HCT116 (cell line): ENCODE measurements around the gene TMEM235. TPM values are rescaled to one million over a fixed set of nuclear protein-coding genes. Genes with fewer than 3 reads are reported as not detected.

ENCODE experiments used
- ATAC-seq: fragments of 200-7000 bp; cut with Tn5 transposase; 2 replicates; pipeline ENCODE4 v1.9.1; 2020; ENCODE audit warnings: mild to moderate bottlenecking, moderate library complexity
- BruUV-seq: library from RNA; stranded (reverse); fragments of 400-500 nt; replicated peaks from 2 replicates; lab custom pipeline; 2021; lab: Mats Ljungman, UMichigan
- CTCF ChIA-PET: fragments of 300-600 bp; sonication (Branson Sonifier 250); formaldehyde crosslinking; loops from one replicate; lab custom pipeline; 2021; ENCODE audit warnings: antibody characterized with exemption; lab: Charles Lee
- POLR2A ChIA-PET: fragments of 300-600, 350-600 bp; sonication (Branson Sonifier 250); formaldehyde crosslinking; loops from one replicate; lab custom pipeline; 2021; ENCODE audit warnings: antibody characterized with exemption; lab: Charles Lee
- RAD21 ChIA-PET, 2 experiments: fragments of 300-600 bp; sonication (Branson Sonifier 250); formaldehyde crosslinking; loops; one replicate each; lab custom pipeline; 2023; ENCODE audit warnings: low total read pairs in 2 of 2; ENCODE audit not compliant: uncharacterized antibody in 2 of 2, unreplicated experiment in 2 of 2, low non-redundant PET in 1 of 2; lab: Charles Lee
- DNase-seq: peaks from one replicate; pipeline ENCODE4 v3.0.0-alpha.2; 2010; ENCODE audit warnings: low read depth, low spot score
- H2AFZ ChIP-seq: fragments of 200-600 bp; shearing (Covaris generic), sonication (generic); 2 replicates; pipeline ENCODE4 v1.6.1; 2017; ENCODE audit warnings: low read depth, mixed run types, mixed read lengths, antibody characterized with exemption, low read length; ENCODE audit not compliant: poor library complexity, severe bottlenecking
- H3K27ac ChIP-seq: 2 replicates; pipeline ENCODE4 v1.5.1; 2012; ENCODE audit warnings: low read depth, low read length
- H3K27me3 ChIP-seq: fragments of 200-600 bp; sonication (generic); 2 replicates; pipeline ENCODE4 v1.6.1; 2016; ENCODE audit warnings: mixed run types, low read length, mixed read lengths; ENCODE audit not compliant: insufficient read depth
- H3K36me3 ChIP-seq, 2 experiments: fragments of 200-500 bp in 1 of 2; fragments of 200-600 bp in 1 of 2; sonication (Bioruptor generic) in 1 of 2; sonication (generic) in 1 of 2; 2 replicates each; pipeline versions ENCODE4 v1.5.1 to v1.6.1; 2014 to 2016; ENCODE audit warnings: low read length in 2 of 2, inconsistent platforms in 1 of 2, mixed read lengths in 1 of 2, mixed run types in 1 of 2; ENCODE audit not compliant: insufficient read depth in 2 of 2, control insufficient read depth in 1 of 2
- H3K4me1 ChIP-seq, 2 experiments: fragments of 200-600 bp in 1 of 2; sonication (generic) in 1 of 2; 2 replicates each; pipeline versions ENCODE4 v1.5.1 to v1.6.1; 2012 to 2017; ENCODE audit warnings: low read length in 2 of 2, inconsistent platforms in 1 of 2, mild to moderate bottlenecking in 1 of 2, mixed read lengths in 1 of 2, mixed run types in 1 of 2, moderate library complexity in 1 of 2; ENCODE audit not compliant: insufficient read depth in 2 of 2, control insufficient read depth in 1 of 2
- H3K4me2 ChIP-seq: fragments of 200-600 bp; sonication (generic); 2 replicates; pipeline ENCODE4 v1.6.1; 2017; ENCODE audit warnings: mixed run types, low read length, mixed read lengths
- H3K4me3 ChIP-seq, 2 experiments: fragments of 200-600 bp in 1 of 2; sonication (generic) in 1 of 2; replicated peaks in 1 of 2; 2 replicates each; pipeline ENCODE4 v1.5.1; 2011 to 2016; ENCODE audit warnings: low read length in 2 of 2, control low read depth in 1 of 2, low read depth in 1 of 2, mild to moderate bottlenecking in 1 of 2, mixed read lengths in 1 of 2, mixed run types in 1 of 2
- H3K79me2 ChIP-seq: fragments of 200-600 bp; sonication (generic); 2 replicates; pipeline ENCODE4 v1.6.1; 2017; ENCODE audit warnings: mild to moderate bottlenecking, mixed run types, low read length, moderate library complexity, mixed read lengths; ENCODE audit not compliant: insufficient read depth
- H3K9ac ChIP-seq: fragments of 200-600 bp; sonication (generic); 2 replicates; pipeline ENCODE4 v1.6.1; 2016; ENCODE audit warnings: low read length, mixed read lengths
- H3K9me2 ChIP-seq: fragments of 200-600 bp; sonication (generic), shearing (Covaris generic); 2 replicates; pipeline ENCODE4 v1.6.1; 2017; ENCODE audit warnings: mixed run types, mild to moderate bottlenecking, moderate library complexity; ENCODE audit not compliant: insufficient read depth
- H3K9me3 ChIP-seq, 2 experiments: fragments of 200-500 bp in 1 of 2; fragments of 200-600 bp in 1 of 2; sonication (Bioruptor generic) in 1 of 2; sonication (generic) in 1 of 2; 2 replicates each; pipeline ENCODE4 v1.6.1; 2014 to 2017; ENCODE audit warnings: low read length in 2 of 2, mixed read lengths in 2 of 2, inconsistent platforms in 1 of 2, low read depth in 1 of 2, mild to moderate bottlenecking in 1 of 2, mixed run types in 1 of 2, moderate library complexity in 1 of 2; ENCODE audit not compliant: control insufficient read depth in 1 of 2, insufficient read depth in 1 of 2
- H4K20me1 ChIP-seq: fragments of 200-600 bp; sonication (generic), shearing (Covaris generic); 2 replicates; pipeline ENCODE4 v1.6.1; 2017; ENCODE audit warnings: mixed run types, mild to moderate bottlenecking, moderate library complexity; ENCODE audit not compliant: insufficient read depth
- CBX3 ChIP-seq: IDR thresholded peaks from 2 replicates; pipeline ENCODE4 v1.6.1; 2012; ENCODE audit warnings: low read depth
- CEBPB ChIP-seq: IDR thresholded peaks from 2 replicates; pipeline ENCODE4 v1.6.1; 2012; ENCODE audit warnings: low read depth
- CTCF ChIP-seq, 3 experiments: fragments of 200-600 bp in 1 of 3; sonication (generic) in 1 of 3; IDR thresholded peaks in 2 of 3; conservative IDR thresholded peaks in 1 of 3; 2 replicates each; pipeline ENCODE4 v1.5.1; 2012 to 2017; ENCODE audit warnings: low read depth in 2 of 3, low read length in 2 of 3, antibody characterized with exemption in 1 of 3, borderline replicate concordance in 1 of 3, control low read depth in 1 of 3, mild to moderate bottlenecking in 1 of 3, mixed read lengths in 1 of 3, mixed run types in 1 of 3, moderate library complexity in 1 of 3; ENCODE audit not compliant: insufficient read depth in 1 of 3
- ELF1 ChIP-seq: IDR thresholded peaks from 2 replicates; pipeline ENCODE4 v1.6.1; 2012; ENCODE audit warnings: low read depth, borderline replicate concordance
- EZH2 ChIP-seq: fragments of 200-600 bp; sonication (generic); IDR thresholded peaks from 2 replicates; pipeline ENCODE4 v1.6.1; 2017; ENCODE audit warnings: antibody characterized with exemption, mixed run types
- EZH2phosphoT487 ChIP-seq: fragments of 200-600 bp; IDR thresholded peaks from 2 replicates; pipeline ENCODE4 v1.6.1; 2018; ENCODE audit warnings: antibody characterized with exemption, borderline replicate concordance
- FOSL1 ChIP-seq: IDR thresholded peaks from 2 replicates; pipeline ENCODE4 v1.6.1; 2012; ENCODE audit warnings: low read depth
- JUND ChIP-seq: IDR thresholded peaks from 2 replicates; pipeline ENCODE4 v1.6.1; 2012
- MAX ChIP-seq: IDR thresholded peaks from 2 replicates; pipeline ENCODE4 v1.6.1; 2012
- POLR2A ChIP-seq: IDR thresholded peaks from 2 replicates; pipeline ENCODE4 v1.7.0; 2011; ENCODE audit warnings: borderline replicate concordance; ENCODE audit not compliant: insufficient read depth, insufficient read length; ENCODE audit errors: extremely low read depth
- SP1 ChIP-seq: IDR thresholded peaks from 2 replicates; pipeline ENCODE4 v1.6.1; 2012; ENCODE audit warnings: low read depth
- SRF ChIP-seq: IDR thresholded peaks from 2 replicates; pipeline ENCODE4 v1.6.1; 2012; ENCODE audit warnings: low read depth
- YY1 ChIP-seq: IDR thresholded peaks from 2 replicates; pipeline ENCODE4 v1.6.1; 2011; ENCODE audit warnings: low read length, low read depth, moderate library complexity, mild to moderate bottlenecking; ENCODE audit not compliant: insufficient replicate concordance; ENCODE audit errors: extremely low read depth
- ZNF274 ChIP-seq: fragments of 200-500 bp; sonication (Bioruptor generic); IDR thresholded peaks from 2 replicates; pipeline ENCODE4 v1.6.1; 2014; ENCODE audit warnings: mild to moderate bottlenecking, low read depth, low read length, inconsistent platforms
- intact Hi-C: fragments of 100-400 bp; cut with micrococcal nuclease; formaldehyde crosslinking; loops from 2 replicates; pipeline ENCODE4 v1.10.0; 2022
- total RNA-seq: library from RNA; stranded (reverse); gene quantifications from one replicate; pipeline ENCODE4 v1.2.1, GENCODE V29; 2021; ENCODE audit not compliant: unreplicated experiment
- TF ChIP-seq, protein P1 (sequence below): IDR thresholded peaks from 2 replicates; pipeline ENCODE4 v1.6.1; 2011; ENCODE audit warnings: mild to moderate bottlenecking, low read length, moderate library complexity; ENCODE audit not compliant: insufficient replicate concordance; ENCODE audit errors: extremely low read depth
- TF ChIP-seq, protein P2 (sequence below): IDR thresholded peaks from 2 replicates; pipeline ENCODE4 v1.6.1; 2012

The TMEM235 gene
- total RNA-seq, 1 experiment from 2014 or later, result not detected

GRCh38 chr17:78272181-78272913 is 40.9 kb downstream of the TMEM235 start:
- intact Hi-C loops, result no loop called here
- ChIA-PET CTCF (no interaction called here), POLR2A (no interaction called here), RAD21 (no interaction called here)
- H3K4me3 ChIP-seq, result no peak overlapping the region
- no peaks in the 10 kb centered on the region for H4K20me1 ChIP-seq
- H3K4me1 ChIP-seq, result peaks cover 0 to 8% of the 10 kb centered on the region in 2 experiments; a peak in 1 of 4 replicates
- peaks cover 0 to 4% of the 10 kb centered on the region in 2 experiments; a peak in 1 of 4 replicates for H3K9me3 ChIP-seq
- H3K79me2 ChIP-seq, result no peaks in the 10 kb centered on the region
- H3K27ac ChIP-seq, result no peak overlapping the region
- H3K36me3 ChIP-seq, result no peaks in the 10 kb centered on the region
- no peak overlapping the region for H3K9ac ChIP-seq
- no peaks in the 10 kb centered on the region for H3K9me2 ChIP-seq
- peak overlapping the region; percentile 56 for H2AFZ ChIP-seq
- BruUV-seq, result no TSS peak
- TF ChIP-seq SRF, result no peak
- no peak for TF ChIP-seq CEBPB
- H3K4me2 ChIP-seq, result peak overlapping the region; percentile 18; the same call in 1 of the 2 replicates
- ATAC-seq (peak; percentile 67), DNase-seq (no peak)
- H3K27me3 ChIP-seq, result no peaks in the 10 kb centered on the region

GRCh38 chr17:78272914-78273258 is 41.5 kb downstream of the TMEM235 start:
- intact Hi-C loops, result no loop called here
- no peak overlapping the region for H3K27ac ChIP-seq
- H3K4me2 ChIP-seq, result peak overlapping the region; percentile 18; the same call in 1 of the 2 replicates
- peak overlapping the region; percentile 56 for H2AFZ ChIP-seq
- H3K9me2 ChIP-seq, result no peaks in the 10 kb centered on the region
- no peak overlapping the region for H3K4me3 ChIP-seq
- H3K9ac ChIP-seq, result no peak overlapping the region
- BruUV-seq, result no TSS peak
- ChIA-PET POLR2A (no interaction called here), RAD21 (no interaction called here), CTCF (no interaction called here)
- no peak for DNase-seq
- no peaks in the 10 kb centered on the region for H3K79me2 ChIP-seq
- peaks cover 0 to 8% of the 10 kb centered on the region in 2 experiments; a peak in 1 of 4 replicates for H3K4me1 ChIP-seq
- peaks cover 0 to 4% of the 10 kb centered on the region in 2 experiments; a peak in 1 of 4 replicates for H3K9me3 ChIP-seq
- no peak for ATAC-seq
- no peaks in the 10 kb centered on the region for H4K20me1 ChIP-seq
- H3K27me3 ChIP-seq, result no peaks in the 10 kb centered on the region
- H3K36me3 ChIP-seq, result no peaks in the 10 kb centered on the region
- TF ChIP-seq JUND, result no peak
- no peak for TF ChIP-seq POLR2A
- TF ChIP-seq MAX, result no peak
- TF ChIP-seq, protein P1, sequence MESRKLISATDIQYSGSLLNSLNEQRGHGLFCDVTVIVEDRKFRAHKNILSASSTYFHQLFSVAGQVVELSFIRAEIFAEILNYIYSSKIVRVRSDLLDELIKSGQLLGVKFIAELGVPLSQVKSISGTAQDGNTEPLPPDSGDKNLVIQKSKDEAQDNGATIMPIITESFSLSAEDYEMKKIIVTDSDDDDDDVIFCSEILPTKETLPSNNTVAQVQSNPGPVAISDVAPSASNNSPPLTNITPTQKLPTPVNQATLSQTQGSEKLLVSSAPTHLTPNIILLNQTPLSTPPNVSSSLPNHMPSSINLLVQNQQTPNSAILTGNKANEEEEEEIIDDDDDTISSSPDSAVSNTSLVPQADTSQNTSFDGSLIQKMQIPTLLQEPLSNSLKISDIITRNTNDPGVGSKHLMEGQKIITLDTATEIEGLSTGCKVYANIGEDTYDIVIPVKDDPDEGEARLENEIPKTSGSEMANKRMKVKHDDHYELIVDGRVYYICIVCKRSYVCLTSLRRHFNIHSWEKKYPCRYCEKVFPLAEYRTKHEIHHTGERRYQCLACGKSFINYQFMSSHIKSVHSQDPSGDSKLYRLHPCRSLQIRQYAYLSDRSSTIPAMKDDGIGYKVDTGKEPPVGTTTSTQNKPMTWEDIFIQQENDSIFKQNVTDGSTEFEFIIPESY, result no peak
- TF ChIP-seq CTCF (IDR thresholded peaks at IDR 0.05 in 2 of 3, conservative IDR thresholded peaks at IDR 0.05 in 1 of 3; ENCODE audit: borderline replicate concordance in 1 of 3, insufficient read depth in 1 of 3, low read depth in 2 of 3, low read length in 2 of 3), result no peak
- TF ChIP-seq YY1, result no peak
- TF ChIP-seq CBX3, result no peak
- TF ChIP-seq SP1, result no peak
- no peak for TF ChIP-seq CEBPB
- TF ChIP-seq ZNF274, result no peak
- TF ChIP-seq FOSL1, result no peak
- TF ChIP-seq ELF1, result no peak
- no peak for TF ChIP-seq EZH2phosphoT487
- TF ChIP-seq, protein P2, sequence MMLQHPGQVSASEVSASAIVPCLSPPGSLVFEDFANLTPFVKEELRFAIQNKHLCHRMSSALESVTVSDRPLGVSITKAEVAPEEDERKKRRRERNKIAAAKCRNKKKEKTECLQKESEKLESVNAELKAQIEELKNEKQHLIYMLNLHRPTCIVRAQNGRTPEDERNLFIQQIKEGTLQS, result no peak
- TF ChIP-seq SRF, result no peak
- no peak for TF ChIP-seq EZH2
